ENCODE measurements around the gene ZNF263. TPM values are rescaled to one million over a fixed set of nuclear protein-coding genes. Genes with fewer than 3 reads are reported as not detected.

The ZNF263 gene
- total and polyA plus RNA-seq, 2 of the 13 experiments (the other 11 are each of a cell fraction or from before 2014, with no cell fraction given): 10.2 to 41.2 TPM

- TF ChIP-seq SRSF9 (IDR thresholded peaks at IDR 0.05; ENCODE audit: borderline replicate concordance, insufficient read depth, low read depth, low read length, poor library complexity, severe bottlenecking) (no peak), CENPBD1 (CRISPR knock-in tag; IDR thresholded peaks at IDR 0.05; ENCODE audit: borderline replicate concordance, low read depth) (no peak), ZNF383 (CRISPR knock-in tag; IDR thresholded peaks at IDR 0.05; ENCODE audit: borderline replicate concordance) (no peak), HMG20B (CRISPR knock-in tag; conservative IDR thresholded peaks at IDR 0.05) (no peak; the same call in 1 of the 2 replicates), NCOA2 (CRISPR knock-in tag; IDR thresholded peaks at IDR 0.05) (peak; percentile 30; the same call in 1 of the 2 replicates), ELF3 (CRISPR knock-in tag; IDR thresholded peaks at IDR 0.05) (peak; percentile 89), LCORL (IDR thresholded peaks at IDR 0.05) (no peak), LCORL (CRISPR knock-in tag; IDR thresholded peaks at IDR 0.05) (no peak; the same call in 1 of the 2 replicates), ZNF354B (CRISPR knock-in tag; IDR thresholded peaks at IDR 0.05) (0 out of 2 replicates have a peak, but pooled peaks have one; percentile 34), NAIF1 (CRISPR knock-in tag; IDR thresholded peaks at IDR 0.05; ENCODE audit: borderline replicate concordance) (0 out of 2 replicates have a peak, but pooled peaks have one; percentile 52), DNMT3B (CRISPR knock-in tag; conservative IDR thresholded peaks at IDR 0.05) (no peak), HNF1B (CRISPR knock-in tag; IDR thresholded peaks at IDR 0.05) (no peak), ZFP36 (IDR thresholded peaks at IDR 0.05; ENCODE audit: borderline replicate concordance, low read depth, low read length, partially characterized antibody) (no peak), ATF7 (IDR thresholded peaks at IDR 0.05) (no peak), ATF7 (CRISPR knock-in tag; IDR thresholded peaks at IDR 0.05) (no peak), ZNF274 (CRISPR knock-in tag; IDR thresholded peaks at IDR 0.05) (peak; percentile 77), CREB1 (IDR thresholded peaks at IDR 0.05) (peak; percentile 80), CREB1 (CRISPR knock-in tag; IDR thresholded peaks at IDR 0.05) (peak; percentile 91), ISL2 (CRISPR knock-in tag; IDR thresholded peaks at IDR 0.05) (peak; percentile 41; the same call in 1 of the 2 replicates), ZNF678 (CRISPR knock-in tag; IDR thresholded peaks at IDR 0.05) (0 out of 2 replicates have a peak, but pooled peaks have one; percentile 32)
- TF ChIP-seq, protein P1, sequence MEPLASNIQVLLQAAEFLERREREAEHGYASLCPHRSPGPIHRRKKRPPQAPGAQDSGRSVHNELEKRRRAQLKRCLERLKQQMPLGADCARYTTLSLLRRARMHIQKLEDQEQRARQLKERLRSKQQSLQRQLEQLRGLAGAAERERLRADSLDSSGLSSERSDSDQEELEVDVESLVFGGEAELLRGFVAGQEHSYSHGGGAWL (CRISPR knock-in tag; IDR thresholded peaks at IDR 0.05): peak; percentile 77
- TF ChIP-seq, protein P2, sequence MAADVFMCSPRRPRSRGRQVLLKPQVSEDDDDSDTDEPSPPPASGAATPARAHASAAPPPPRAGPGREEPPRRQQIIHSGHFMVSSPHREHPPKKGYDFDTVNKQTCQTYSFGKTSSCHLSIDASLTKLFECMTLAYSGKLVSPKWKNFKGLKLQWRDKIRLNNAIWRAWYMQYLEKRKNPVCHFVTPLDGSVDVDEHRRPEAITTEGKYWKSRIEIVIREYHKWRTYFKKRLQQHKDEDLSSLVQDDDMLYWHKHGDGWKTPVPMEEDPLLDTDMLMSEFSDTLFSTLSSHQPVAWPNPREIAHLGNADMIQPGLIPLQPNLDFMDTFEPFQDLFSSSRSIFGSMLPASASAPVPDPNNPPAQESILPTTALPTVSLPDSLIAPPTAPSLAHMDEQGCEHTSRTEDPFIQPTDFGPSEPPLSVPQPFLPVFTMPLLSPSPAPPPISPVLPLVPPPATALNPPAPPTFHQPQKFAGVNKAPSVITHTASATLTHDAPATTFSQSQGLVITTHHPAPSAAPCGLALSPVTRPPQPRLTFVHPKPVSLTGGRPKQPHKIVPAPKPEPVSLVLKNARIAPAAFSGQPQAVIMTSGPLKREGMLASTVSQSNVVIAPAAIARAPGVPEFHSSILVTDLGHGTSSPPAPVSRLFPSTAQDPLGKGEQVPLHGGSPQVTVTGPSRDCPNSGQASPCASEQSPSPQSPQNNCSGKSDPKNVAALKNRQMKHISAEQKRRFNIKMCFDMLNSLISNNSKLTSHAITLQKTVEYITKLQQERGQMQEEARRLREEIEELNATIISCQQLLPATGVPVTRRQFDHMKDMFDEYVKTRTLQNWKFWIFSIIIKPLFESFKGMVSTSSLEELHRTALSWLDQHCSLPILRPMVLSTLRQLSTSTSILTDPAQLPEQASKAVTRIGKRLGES (CRISPR knock-in tag; IDR thresholded peaks at IDR 0.05; ENCODE audit: borderline replicate concordance): 0 out of 2 replicates have a peak, but pooled peaks have one; percentile 37
These were observed 18.9 kb upstream of the ZNF263 start (continued) for GRCh38 chr16:3264137-3265036.

All from HepG2 (cell line).